HAP-1 (cell line): Measurements from ENCODE around the gene NT5DC1.
"Not testable (repeated sequence)": the region's sequence is repeated elsewhere in the genome, so short reads cannot be mapped to it uniquely, and the experiment has no call there.

Experiments used
- DNase-seq, 2 experiments: peaks; one replicate each; pipeline ENCODE4 v3.0.0-alpha.2; 2016 to 2020; ENCODE audit warnings: low spot score in 2 of 2
- H3K27me3 ChIP-seq: fragments of 250-450 bp; sonication (Bioruptor Pico); 2 replicates; pipeline ENCODE4 v1.5.1; 2020; ENCODE audit warnings: low read depth, mild to moderate bottlenecking, moderate library complexity
- H3K36me3 ChIP-seq: fragments of 250-450 bp; sonication (Bioruptor Pico); replicated peaks from 2 replicates; pipeline ENCODE4 v1.5.1; 2020; ENCODE audit warnings: mild to moderate bottlenecking
- H3K4me1 ChIP-seq: fragments of 250-450 bp; sonication (Bioruptor Pico); 2 replicates; pipeline ENCODE4 v1.5.1; 2020; ENCODE audit warnings: mild to moderate bottlenecking
- H3K4me3 ChIP-seq: fragments of 250-450 bp; sonication (Bioruptor Pico); 2 replicates; pipeline ENCODE4 v1.5.1; 2020; ENCODE audit warnings: mild to moderate bottlenecking, moderate library complexity
- H3K9me3 ChIP-seq: fragments of 250-450 bp; sonication (Bioruptor Pico); 2 replicates; pipeline ENCODE4 v1.5.1; 2020; ENCODE audit warnings: mild to moderate bottlenecking, moderate library complexity
- in situ Hi-C: fragments of 300-500 bp; cut with MboI; formaldehyde crosslinking; loops from 3 replicates; pipeline ENCODE4 v1.14.3; 2020; ENCODE audit warnings: low sequenced_read_pairs, inconsistent platforms, mixed read lengths

The NT5DC1 gene

DNA sequence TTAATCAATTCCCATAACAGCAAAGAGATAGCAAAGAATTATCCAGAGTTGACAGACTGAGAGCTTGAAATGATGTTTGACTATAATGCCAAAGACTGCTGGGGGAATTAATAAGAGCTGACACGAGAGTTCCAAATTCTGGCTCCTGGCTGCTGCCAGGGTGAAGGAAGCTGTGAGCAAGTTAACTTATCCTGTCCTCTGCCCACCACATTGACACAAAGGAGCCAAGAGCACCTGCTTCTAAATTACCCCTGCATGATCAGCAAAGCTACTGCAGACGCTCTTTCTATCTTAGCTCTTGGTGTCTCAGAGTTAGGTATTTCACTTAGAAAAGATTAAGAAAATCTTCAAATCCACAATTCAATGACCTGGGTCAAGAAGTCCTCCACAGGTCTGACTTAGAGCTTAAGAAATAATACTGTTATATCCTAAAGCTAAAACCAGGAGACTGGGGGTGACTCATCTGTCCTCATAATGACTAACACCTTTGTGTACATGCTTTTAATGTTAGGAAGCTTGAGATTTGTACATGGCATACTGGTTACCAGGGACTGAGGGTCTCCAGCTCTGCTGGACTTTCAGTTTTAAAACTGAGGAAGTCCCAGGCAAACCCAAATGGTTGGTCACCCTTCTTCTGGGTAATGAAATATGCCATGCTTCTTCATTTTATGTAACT is 26.8 kb upstream of the NT5DC1 start:
- no peak for DNase-seq
- H3K4me1 ChIP-seq, result no peaks in the 10 kb centered on the region
- no peak overlapping the region for H3K4me3 ChIP-seq
- in situ Hi-C loops, result no loop called here
- no peaks in the 10 kb centered on the region for H3K36me3 ChIP-seq
- peaks cover 3% of the 10 kb centered on the region; the same call in 1 of the 2 replicates for H3K27me3 ChIP-seq
- no peaks in the 10 kb centered on the region for H3K9me3 ChIP-seq

DNA sequence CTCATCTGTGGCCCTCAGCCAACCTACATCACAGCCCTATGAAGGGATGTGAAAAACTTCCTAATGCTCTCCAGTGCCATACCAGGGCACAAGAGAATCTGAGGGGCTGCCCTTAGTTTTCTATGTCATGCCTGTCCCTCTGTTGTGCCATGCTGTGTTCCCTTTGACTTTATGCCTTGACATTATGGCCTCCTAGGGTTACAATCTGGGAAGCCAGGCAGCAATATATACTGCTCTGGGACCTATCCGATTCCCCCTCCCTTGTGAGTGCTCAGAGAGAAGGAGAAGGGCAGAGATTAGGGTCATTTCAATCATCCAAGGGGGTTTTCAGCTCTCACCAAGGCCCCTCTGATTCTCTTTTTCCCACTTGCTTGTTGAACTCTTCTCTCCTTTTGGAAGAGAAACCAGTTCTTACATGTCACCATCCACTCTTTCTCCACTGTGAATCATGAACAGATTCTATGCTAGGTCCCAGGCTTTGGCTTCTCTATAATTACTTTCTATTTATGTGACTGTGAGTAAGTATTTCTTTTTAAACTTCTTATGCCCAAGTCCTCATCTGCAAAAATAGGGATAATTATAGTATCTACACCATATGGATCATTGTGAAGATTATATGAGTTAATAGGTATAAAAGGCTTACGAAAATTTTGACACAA is 25.8 kb upstream of the NT5DC1 start:
- Histone ChIP-seq H3K4me3 (no peak overlapping the region), H3K27me3 (peaks cover 3% of the 10 kb centered on the region; the same call in 1 of the 2 replicates), H3K36me3 (no peaks in the 10 kb centered on the region), H3K4me1 (no peaks in the 10 kb centered on the region), H3K9me3 (no peaks in the 10 kb centered on the region)
- DNase-seq, result no peak
- in situ Hi-C loops, result no loop called here

DNA sequence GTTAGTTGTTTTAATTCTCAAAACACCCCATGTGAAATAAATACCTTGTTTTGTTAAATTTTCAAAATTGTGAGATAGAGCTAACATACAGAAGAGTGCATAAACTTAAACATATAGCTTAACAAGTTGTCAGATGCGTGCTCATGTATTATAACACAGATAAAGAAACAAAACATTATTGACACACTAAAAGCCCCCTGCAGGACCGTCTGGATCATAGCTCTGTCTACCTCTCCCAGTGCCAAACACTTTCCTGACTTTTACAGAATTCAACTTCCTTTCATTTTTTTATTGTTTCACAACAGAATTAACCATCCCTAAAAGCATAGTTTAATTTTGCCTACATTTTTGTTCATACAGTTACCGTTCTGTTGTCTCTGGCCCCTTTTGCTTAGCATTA is 22.1 kb upstream of the NT5DC1 start:
- no peak overlapping the region for H3K4me3 ChIP-seq
- peaks cover 4% of the 10 kb centered on the region; the same call in 1 of the 2 replicates for H3K27me3 ChIP-seq
- H3K4me1 ChIP-seq, result no peaks in the 10 kb centered on the region
- DNase-seq, result no peak
- no peaks in the 10 kb centered on the region for H3K36me3 ChIP-seq
- no peaks in the 10 kb centered on the region for H3K9me3 ChIP-seq
- in situ Hi-C loops, result no loop called here

DNA sequence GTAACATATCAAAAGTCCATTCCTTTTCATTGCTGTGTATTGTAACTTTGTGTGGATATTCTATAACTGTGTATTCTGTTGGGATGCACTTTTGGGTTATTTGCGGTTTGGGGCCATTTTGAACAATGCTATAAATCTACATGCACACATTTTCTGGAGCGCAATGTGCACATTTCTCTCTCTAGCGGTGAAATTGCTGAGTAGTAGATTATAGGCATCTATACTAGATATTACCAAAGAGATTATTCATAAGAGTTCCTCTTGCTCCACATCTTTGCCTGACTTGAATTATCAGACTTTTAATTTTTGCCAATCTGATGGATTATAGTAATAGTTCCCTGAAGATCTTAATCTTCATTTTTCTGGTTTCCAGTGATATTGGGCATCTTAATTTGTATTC is 21.7 kb upstream of the NT5DC1 start:
- Histone ChIP-seq H3K27me3 (0 out of 2 replicates have a peak, but pooled peaks cover 3% of the 10 kb centered on the region), H3K36me3 (no peaks in the 10 kb centered on the region), H3K4me1 (no peaks in the 10 kb centered on the region), H3K9me3 (no peaks in the 10 kb centered on the region), H3K4me3 (no peak overlapping the region)
- no peak for DNase-seq
- in situ Hi-C loops, result no loop called here

DNA sequence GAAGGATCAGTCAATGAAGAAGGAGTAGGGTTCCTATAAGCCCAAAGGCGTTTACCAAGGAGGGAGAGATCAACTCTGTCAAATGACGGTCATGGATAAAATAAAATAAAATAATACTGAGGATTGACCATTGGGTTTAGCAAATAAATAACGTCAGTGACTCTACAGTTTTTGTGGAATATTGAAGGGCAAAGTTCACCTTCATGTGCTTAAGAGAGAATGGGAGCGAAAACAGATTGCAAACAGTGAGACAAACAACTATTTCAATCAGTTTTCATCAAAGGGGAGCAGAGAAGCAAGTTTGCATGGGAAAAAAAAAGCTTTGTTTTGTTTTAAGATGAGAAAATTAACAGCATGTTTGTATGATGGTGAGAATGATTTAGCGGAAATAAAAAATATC is 17.6 kb upstream of the NT5DC1 start:
- Histone ChIP-seq H3K4me3 (no peak overlapping the region), H3K27me3 (0 out of 2 replicates have a peak, but pooled peaks cover 5% of the 10 kb centered on the region), H3K9me3 (no peaks in the 10 kb centered on the region), H3K4me1 (no peaks in the 10 kb centered on the region), H3K36me3 (no peaks in the 10 kb centered on the region)
- DNase-seq, result no peak
- in situ Hi-C loops, result no loop called here

DNA sequence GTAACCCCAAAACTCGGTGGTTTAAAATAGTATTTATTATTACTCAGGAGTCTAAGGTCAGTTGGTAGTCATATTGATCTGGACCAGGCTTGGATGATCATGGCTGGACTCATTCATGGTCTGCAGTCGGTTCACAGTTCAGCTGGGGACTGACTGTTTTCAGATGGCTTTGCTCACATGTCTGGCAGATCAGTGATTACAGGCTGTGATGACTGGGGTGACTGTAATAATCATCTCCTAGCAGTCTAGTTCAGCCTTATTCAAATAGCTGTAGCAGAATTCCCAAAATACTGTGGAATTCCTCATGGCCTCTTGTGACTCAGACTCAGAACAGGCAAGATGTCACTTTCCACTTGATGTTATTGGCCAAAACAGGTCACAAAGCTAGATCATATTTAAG is 16.4 kb upstream of the NT5DC1 start:
- no peak overlapping the region for H3K4me3 ChIP-seq
- DNase-seq, result no peak
- no peaks in the 10 kb centered on the region for H3K9me3 ChIP-seq
- no peaks in the 10 kb centered on the region for H3K4me1 ChIP-seq
- H3K36me3 ChIP-seq, result no peaks in the 10 kb centered on the region
- 0 out of 2 replicates have a peak, but pooled peaks cover 5% of the 10 kb centered on the region for H3K27me3 ChIP-seq
- in situ Hi-C loops, result no loop called here

DNA sequence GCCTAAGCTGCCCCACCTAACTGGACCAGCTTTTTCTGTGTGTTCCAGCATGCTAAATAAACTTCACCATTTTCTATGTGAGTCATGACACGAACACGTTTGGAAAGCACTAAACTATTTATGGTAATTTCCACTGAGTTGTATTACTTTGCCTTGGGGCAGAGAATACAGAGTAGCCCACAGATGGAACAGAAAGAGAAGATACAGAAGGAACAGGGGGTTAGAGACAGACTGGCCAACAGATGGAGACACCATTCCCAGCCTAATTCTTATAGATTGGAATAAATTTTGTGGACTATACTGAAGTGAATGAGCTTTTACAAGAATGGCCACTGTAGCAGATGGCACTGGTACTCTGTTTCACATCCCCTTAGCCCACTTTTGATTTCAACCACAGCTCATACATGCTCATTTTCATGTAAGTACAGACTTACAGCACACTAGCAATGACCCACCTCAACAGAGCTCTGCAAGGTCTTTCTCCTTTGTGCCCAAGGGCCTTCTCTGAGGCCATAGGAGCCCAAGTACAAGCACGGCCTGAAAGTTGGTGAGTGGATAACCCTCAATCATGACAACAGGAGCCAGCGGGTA is 13.1 kb upstream of the NT5DC1 start:
- Histone ChIP-seq H3K36me3 (no peaks in the 10 kb centered on the region), H3K27me3 (0 out of 2 replicates have a peak, but pooled peaks cover 3% of the 10 kb centered on the region), H3K9me3 (no peaks in the 10 kb centered on the region), H3K4me3 (no peak overlapping the region), H3K4me1 (no peaks in the 10 kb centered on the region)
- no peak for DNase-seq
- in situ Hi-C loops, result no loop called here

DNA sequence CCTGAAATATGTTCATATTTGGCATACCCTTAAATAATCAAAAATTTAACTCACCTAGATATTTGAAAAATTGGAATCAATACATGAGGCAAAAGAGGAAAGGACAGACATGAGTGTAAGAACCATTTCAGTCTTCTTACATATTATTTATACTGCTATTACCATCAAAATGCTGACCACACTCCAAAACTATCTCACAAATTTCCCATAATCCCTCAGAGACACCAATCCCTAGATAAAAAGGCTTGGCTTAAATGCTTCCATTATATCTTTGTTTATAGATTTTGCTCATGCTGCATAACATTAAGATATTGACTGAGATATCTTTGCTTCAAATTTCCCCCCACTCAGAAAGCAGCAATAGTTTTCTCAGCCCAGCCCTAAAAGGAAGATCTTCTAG is 11.7 kb upstream of the NT5DC1 start:
- Histone ChIP-seq H3K27me3 (0 out of 2 replicates have a peak, but pooled peaks cover 3% of the 10 kb centered on the region), H3K4me1 (no peaks in the 10 kb centered on the region), H3K9me3 (no peaks in the 10 kb centered on the region), H3K4me3 (no peak overlapping the region), H3K36me3 (no peaks in the 10 kb centered on the region)
- in situ Hi-C loops, result no loop called here
- DNase-seq, result no peak

DNA sequence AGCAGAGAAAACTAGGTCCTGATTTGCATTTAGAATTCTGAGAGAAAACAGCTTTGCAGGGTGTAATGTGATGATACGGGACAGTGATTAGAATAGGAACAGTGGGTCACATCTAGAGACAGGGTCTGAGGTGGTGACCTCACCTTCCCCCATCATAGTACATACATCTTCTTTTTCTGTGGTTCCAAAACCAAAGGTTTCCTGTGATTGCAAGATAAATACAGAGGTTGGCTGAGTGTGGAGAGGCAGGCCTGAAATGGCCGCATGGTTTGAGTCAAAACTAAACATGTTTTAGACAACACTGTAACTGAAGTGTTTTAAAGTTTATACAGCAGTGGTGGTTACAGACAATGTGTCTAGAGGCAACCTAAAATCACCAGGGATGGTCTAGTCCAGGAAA is 10.4 kb upstream of the NT5DC1 start:
- Histone ChIP-seq H3K36me3 (no peaks in the 10 kb centered on the region), H3K27me3 (no peaks in the 10 kb centered on the region)
- in situ Hi-C loops, result no loop called here

DNA sequence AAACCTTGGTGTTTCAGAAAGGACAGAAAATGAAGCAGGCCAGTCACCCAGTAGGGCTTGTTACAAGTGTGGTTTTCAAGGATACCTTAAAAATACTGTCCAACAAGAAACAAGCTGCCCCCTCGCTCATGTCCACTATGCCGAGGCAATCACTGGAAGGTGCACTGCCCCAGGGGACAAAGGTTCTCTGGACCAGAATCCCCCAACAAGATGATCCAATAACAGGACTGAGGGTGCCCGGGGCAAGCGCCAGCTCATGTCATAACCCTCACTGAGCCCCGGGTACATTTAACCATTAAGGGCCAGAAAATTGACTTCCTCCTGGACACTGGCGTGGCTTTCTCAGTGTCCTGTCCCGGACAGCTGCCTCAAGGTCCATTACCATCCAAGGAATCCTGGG is 6.6 kb upstream of the NT5DC1 start:
- in situ Hi-C loops, result no loop called here
- Histone ChIP-seq H3K4me1 (no peaks in the 10 kb centered on the region), H3K27me3 (no peaks in the 10 kb centered on the region), H3K36me3 (no peaks in the 10 kb centered on the region), H3K9me3 (no peaks in the 10 kb centered on the region), H3K4me3 (no peak overlapping the region)
- DNase-seq, result no peak

More for the DNA sequence above, 10.4 kb upstream of the NT5DC1 start:
- no peak overlapping the region for H3K4me3 ChIP-seq
- no peaks in the 10 kb centered on the region for H3K4me1 ChIP-seq
- no peak for DNase-seq
- no peaks in the 10 kb centered on the region for H3K9me3 ChIP-seq

DNA sequence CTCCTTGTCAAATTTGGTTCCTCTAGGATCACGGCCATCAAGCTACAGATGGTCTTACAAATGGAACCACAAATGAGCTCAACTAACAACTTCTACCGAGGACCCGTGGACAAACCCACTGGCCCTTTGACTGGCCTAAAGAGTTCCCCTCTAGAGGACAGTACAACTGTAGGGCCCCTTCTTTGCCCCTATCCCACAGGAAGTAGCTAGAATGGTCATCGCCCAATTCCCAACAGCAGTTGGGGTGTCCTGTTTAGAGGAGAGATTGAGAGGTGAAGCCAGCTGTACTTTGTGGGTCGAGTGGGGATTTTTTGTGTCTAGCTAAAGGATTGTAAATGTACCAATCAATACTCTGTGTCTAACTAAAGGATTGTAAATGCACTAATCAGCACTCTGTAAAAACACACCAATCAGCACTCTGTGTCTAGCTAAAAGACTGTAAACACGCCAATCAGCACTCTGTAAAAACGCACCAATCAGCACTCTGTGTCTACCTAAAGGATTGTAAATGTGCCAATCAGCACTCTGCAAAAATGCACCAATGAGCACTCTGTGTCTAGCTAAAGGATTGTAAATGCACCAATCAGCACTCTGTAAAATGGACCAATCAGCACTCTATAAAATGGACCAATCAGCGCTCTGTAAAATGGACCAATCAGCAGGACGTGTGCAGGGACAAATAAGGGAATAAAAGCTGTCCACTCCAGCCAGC is 4.4 kb upstream of the NT5DC1 start:
- H3K27me3 ChIP-seq, H3K4me1 ChIP-seq, H3K4me3 ChIP-seq, in situ Hi-C loops, H3K9me3 ChIP-seq, H3K36me3 ChIP-seq, DNase-seq: not testable (repeated sequence)

DNA sequence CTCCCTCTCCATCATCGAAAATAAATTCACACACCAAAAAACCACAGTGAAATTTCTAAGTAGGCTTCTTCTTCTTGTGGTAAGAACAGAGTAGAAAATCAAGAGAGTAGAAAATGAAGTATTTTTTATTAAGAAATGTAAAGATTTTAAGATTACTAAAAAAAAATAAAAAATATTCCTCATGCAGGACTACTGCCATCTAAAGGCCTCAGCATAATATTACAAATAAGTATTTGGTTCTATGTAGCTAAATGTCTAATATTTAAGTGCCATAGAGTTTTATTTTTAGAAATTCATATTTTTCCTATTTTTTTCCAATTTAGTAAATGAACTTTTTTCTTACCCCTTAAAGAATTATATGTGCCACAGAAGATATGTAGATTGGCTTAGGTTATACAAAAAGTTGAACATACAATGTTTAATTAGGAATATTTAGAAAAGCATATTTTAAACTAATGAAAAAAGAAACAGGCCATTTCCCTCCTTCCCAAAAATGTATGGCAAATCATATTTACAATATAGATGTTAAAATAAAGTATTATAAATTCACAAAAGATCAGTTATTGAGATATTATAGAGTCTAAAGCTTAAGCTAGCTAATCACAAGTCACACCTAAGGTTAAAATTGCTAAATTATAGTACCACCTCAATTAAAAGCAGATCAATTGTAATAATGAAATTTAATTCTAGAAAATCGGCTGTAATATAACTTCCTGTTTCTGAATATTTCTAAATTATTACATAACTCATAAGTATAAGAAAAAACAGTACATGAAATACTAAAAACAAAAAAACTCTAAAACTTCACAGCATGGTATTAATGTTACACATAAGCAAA is 3.5 kb upstream of the NT5DC1 start:
- no peaks in the 10 kb centered on the region for H3K36me3 ChIP-seq
- H3K4me1 ChIP-seq, result peaks cover 13% of the 10 kb centered on the region
- no peak overlapping the region for H3K4me3 ChIP-seq
- H3K27me3 ChIP-seq, result no peaks in the 10 kb centered on the region
- in situ Hi-C loops, result no loop called here
- no peak for DNase-seq
- no peaks in the 10 kb centered on the region for H3K9me3 ChIP-seq

DNA sequence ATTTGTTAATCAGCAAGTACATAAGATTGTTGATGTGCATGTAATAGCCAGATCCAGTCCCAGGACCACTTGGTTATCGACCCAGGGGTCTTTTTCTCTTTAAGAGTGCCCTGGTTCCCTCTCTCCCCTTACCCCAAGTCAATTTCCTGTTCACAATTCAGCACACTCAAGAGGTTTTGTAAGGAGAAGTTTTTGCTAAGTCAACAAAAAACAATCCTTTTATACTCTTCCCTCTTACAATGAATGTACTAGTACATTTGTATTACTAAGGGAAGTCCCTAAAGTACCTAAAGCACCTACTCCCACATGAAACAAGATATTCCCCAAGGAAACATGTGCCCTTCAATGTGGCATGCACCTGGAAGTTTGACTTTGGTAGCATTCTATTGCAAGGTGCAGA is 1.6 kb upstream of the NT5DC1 start:
- no peak for DNase-seq
- Histone ChIP-seq H3K4me3 (no peak overlapping the region), H3K36me3 (no peaks in the 10 kb centered on the region; the same call in 1 of the 2 replicates), H3K27me3 (no peaks in the 10 kb centered on the region), H3K9me3 (no peaks in the 10 kb centered on the region), H3K4me1 (peaks cover 13% of the 10 kb centered on the region)
- in situ Hi-C loops, result no loop called here
